Glutamatergic neuron (in vitro differentiated cells): ENCODE results near the gene CD19. TPM values are rescaled to one million over a fixed set of nuclear protein-coding genes. Genes with fewer than 3 reads are reported as not detected.
"Not testable (repeated sequence)": the region's sequence is repeated elsewhere in the genome, so short reads cannot be mapped to it uniquely, and the experiment has no call there.

Experiments used
- DNase-seq: peaks from one replicate; pipeline ENCODE4 v3.0.0; 2022
- H3K27ac Mint-ChIP-seq: one replicate; pipeline ENCODE4 v1.8.0; 2020; ENCODE audit warnings: mild to moderate bottlenecking, mixed read lengths, inconsistent platforms; ENCODE audit not compliant: unreplicated experiment
- H3K27me3 Mint-ChIP-seq: one replicate; pipeline ENCODE4 v1.8.0; 2020; ENCODE audit warnings: mild to moderate bottlenecking, moderate library complexity, mixed read lengths, inconsistent platforms; ENCODE audit not compliant: unreplicated experiment
- H3K36me3 Mint-ChIP-seq: one replicate; pipeline ENCODE4 v1.8.0; 2020; ENCODE audit warnings: mild to moderate bottlenecking, mixed read lengths, inconsistent platforms; ENCODE audit not compliant: unreplicated experiment
- H3K4me1 Mint-ChIP-seq: one replicate; pipeline ENCODE4 v1.8.0; 2020; ENCODE audit warnings: mild to moderate bottlenecking, low read depth, mixed read lengths, inconsistent platforms; ENCODE audit not compliant: unreplicated experiment
- H3K4me3 Mint-ChIP-seq: one replicate; pipeline ENCODE4 v1.8.0; 2020; ENCODE audit warnings: mild to moderate bottlenecking, mixed read lengths, inconsistent platforms; ENCODE audit not compliant: unreplicated experiment
- H3K9me3 Mint-ChIP-seq: one replicate; pipeline ENCODE4 v1.8.0; 2020; ENCODE audit warnings: mild to moderate bottlenecking, moderate library complexity, mixed read lengths, inconsistent platforms; ENCODE audit not compliant: unreplicated experiment
- long read RNA-seq: library from polyadenylated mRNA; unstranded; transcript quantifications from one replicate; pipeline ENCODE4 v2.0.0, GENCODE V29; 2020; ENCODE audit not compliant: unreplicated experiment
- total RNA-seq: library from RNA; stranded (reverse); fragmentation: NEBNext Ultra II Directional; extraction: Animal tissue kit (Norgen Biotek cat#: 25700); gene quantifications from one replicate; pipeline ENCODE4 v1.2.1, GENCODE V29; 2021; ENCODE audit not compliant: unreplicated experiment
- TF ChIP-seq, protein P1 (sequence below): fragments of 200-600 bp; sonication (generic); IDR thresholded peaks from one replicate; pipeline ENCODE4 v1.5.0; 2021; ENCODE audit not compliant: partially characterized antibody, unreplicated experiment

Gene CD19
- 0.27 TPM for total RNA-seq
- long read RNA-seq: 0 reads

DNA sequence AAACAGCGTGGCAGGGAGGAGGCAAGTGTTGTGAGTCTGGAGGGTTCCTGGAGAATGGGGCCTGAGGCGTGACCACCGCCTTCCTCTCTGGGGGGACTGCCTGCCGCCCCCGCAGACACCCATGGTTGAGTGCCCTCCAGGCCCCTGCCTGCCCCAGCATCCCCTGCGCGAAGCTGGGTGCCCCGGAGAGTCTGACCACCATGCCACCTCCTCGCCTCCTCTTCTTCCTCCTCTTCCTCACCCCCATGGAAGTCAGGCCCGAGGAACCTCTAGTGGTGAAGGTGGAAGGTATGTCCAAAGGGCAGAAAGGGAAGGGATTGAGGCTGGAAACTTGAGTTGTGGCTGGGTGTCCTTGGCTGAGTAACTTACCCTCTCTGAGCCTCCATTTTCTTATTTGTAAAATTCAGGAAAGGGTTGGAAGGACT is at the start of gene CD19:
Gene CD19, plus strand, starts transcription at position 171 of the 425 bp plus-strand sequence. Its CDS starts 30 bp downstream, at position 201.
- no peaks in the 10 kb centered on the region for H3K36me3 Mint-ChIP-seq
- H3K4me3 Mint-ChIP-seq: peak within 1 kb of the TSS; percentile 39
- peaks cover 3% of the 10 kb centered on the region for H3K9me3 Mint-ChIP-seq
- no peak for DNase-seq
- TF ChIP-seq, protein P1, sequence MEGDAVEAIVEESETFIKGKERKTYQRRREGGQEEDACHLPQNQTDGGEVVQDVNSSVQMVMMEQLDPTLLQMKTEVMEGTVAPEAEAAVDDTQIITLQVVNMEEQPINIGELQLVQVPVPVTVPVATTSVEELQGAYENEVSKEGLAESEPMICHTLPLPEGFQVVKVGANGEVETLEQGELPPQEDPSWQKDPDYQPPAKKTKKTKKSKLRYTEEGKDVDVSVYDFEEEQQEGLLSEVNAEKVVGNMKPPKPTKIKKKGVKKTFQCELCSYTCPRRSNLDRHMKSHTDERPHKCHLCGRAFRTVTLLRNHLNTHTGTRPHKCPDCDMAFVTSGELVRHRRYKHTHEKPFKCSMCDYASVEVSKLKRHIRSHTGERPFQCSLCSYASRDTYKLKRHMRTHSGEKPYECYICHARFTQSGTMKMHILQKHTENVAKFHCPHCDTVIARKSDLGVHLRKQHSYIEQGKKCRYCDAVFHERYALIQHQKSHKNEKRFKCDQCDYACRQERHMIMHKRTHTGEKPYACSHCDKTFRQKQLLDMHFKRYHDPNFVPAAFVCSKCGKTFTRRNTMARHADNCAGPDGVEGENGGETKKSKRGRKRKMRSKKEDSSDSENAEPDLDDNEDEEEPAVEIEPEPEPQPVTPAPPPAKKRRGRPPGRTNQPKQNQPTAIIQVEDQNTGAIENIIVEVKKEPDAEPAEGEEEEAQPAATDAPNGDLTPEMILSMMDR: no peak
- H3K4me1 Mint-ChIP-seq: peaks cover 9% of the 10 kb centered on the region
- peak within 1 kb of the TSS; percentile 38 for H3K27ac Mint-ChIP-seq
- peaks cover 5% of the 10 kb centered on the region for H3K27me3 Mint-ChIP-seq

DNA sequence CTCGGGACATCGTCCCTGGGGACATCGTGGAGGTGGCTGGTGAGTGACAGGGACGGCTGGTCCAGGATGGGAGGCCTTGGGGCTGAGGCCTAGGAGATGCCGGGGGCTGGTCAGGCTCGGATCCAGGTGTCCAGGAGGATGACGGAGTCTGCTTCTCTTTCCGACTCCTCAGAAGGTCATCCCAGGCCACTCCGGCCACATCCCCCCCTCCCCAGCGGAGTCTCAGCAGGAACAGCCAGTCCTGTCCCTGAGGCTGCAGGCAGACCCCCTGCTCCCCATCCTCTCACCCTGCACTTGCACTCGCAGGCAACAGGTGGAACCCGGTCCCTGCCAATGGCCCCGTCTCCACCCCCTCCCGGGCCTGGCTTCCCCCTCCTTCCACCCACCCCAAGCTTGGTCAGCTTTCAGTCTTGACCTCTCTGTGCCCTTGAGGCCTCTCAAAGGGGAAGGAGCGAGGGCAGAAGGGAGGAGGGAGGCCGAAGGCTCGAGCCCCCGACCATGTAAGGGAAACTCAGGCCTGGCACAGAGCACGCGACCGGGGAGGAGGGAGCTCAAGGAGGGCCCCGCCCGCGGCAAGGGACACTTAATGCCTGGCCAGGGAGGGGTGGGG is 49.1 kb upstream of the CD19 start:
- H3K27ac Mint-ChIP-seq: no peak overlapping the region
- TF ChIP-seq, protein P1: no peak
- no peak for DNase-seq
- H3K36me3 Mint-ChIP-seq: no peaks in the 10 kb centered on the region
- H3K9me3 Mint-ChIP-seq: peaks cover 7% of the 10 kb centered on the region
- peaks cover 9% of the 10 kb centered on the region for H3K4me1 Mint-ChIP-seq
- no peak overlapping the region for H3K4me3 Mint-ChIP-seq
- H3K27me3 Mint-ChIP-seq: peaks cover 10% of the 10 kb centered on the region

DNA sequence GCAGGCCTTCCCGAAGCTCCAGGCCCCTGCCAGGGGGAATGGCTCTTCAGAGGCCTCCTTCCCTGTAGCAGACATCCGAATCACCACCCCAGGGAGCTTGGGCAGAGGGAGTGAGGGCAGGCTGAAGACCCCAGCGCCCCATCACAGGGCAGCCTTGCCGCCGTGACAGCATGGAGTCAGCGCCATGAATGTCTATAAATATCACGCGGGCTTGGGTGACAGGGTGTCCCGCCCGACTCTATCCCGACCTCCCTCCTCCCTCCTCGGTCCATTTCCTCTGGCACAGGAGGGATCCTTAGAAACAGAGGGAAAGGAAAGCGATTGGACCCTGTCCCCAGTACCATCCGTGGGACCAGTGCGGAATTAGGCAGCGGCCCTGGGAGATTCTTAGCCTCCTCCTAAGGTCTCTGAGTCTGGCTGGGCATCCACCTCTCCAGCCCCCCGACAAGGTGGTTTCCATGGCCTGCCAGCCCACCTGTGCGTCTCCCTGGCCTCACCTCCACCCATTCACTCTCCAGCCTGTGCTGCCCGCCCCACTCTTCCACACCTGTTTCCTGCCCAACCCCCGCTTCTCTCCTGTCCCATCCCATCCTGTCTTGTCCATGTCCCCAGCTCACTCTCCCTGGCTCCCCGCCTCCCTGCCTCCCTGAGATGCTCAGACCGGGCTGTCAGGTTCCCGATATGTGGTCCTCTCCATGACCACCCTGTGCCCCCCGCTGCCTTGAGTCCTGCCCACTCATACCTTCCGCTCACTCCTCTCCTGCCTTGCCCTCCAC is 48.4 kb upstream of the CD19 start:
- TF ChIP-seq, protein P1: no peak
- Mint-ChIP-seq H3K9me3 (peaks cover 7% of the 10 kb centered on the region), H3K27me3 (peaks cover 10% of the 10 kb centered on the region), H3K4me3 (no peak overlapping the region), H3K27ac (no peak overlapping the region), H3K36me3 (no peaks in the 10 kb centered on the region), H3K4me1 (peaks cover 9% of the 10 kb centered on the region)
- DNase-seq: no peak

DNA sequence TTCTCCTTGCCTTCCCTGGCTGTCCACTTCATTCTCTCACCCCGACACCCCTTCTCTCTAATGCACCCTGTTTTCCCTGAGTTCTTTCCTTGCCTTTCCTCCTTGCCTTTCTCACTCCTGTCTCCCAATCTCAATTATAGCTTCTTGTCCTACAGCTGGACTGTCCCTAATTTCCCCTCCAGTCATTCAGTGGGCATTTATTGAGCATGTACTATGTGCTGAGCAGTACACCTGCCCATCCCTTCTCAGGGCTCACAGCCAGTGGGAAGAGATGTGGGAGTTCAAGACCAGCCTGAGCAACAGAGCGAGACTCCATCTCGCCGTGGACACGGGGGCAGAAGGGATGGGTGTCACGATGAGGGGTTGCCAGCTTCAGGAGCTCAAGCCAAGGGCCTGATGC is 47.7 kb upstream of the CD19 start:
- peaks cover 9% of the 10 kb centered on the region for H3K4me1 Mint-ChIP-seq
- no peak for DNase-seq
- TF ChIP-seq, protein P1: no peak
- H3K9me3 Mint-ChIP-seq: peaks cover 7% of the 10 kb centered on the region
- no peak overlapping the region for H3K27ac Mint-ChIP-seq
- H3K27me3 Mint-ChIP-seq: peaks cover 8% of the 10 kb centered on the region
- no peaks in the 10 kb centered on the region for H3K36me3 Mint-ChIP-seq
- H3K4me3 Mint-ChIP-seq: no peak overlapping the region

DNA sequence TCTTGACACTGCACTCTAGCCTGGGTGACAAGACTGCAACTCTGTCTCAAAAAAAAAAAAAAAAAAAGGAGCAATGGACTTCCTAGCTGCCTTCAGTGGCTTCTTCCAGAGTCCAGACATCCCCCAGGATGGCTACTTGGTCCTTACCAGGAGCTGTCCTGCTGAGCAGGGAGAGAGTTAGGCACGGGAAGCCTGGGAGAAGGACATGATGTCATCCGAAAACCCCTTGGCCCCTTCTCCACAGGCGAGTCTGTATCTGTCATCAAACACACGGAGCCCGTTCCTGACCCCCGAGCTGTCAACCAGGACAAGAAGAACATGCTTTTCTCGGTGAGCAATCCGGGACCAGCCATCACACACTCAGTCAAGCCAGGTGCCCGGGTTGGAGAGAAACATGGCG is 44.8 kb upstream of the CD19 start:
- no peak overlapping the region for H3K4me3 Mint-ChIP-seq
- peaks cover 2% of the 10 kb centered on the region for H3K9me3 Mint-ChIP-seq
- H3K27ac Mint-ChIP-seq: no peak overlapping the region
- no peak for DNase-seq
- peaks cover 2% of the 10 kb centered on the region for H3K4me1 Mint-ChIP-seq
- TF ChIP-seq, protein P1: no peak
- H3K27me3 Mint-ChIP-seq: peaks cover 2% of the 10 kb centered on the region
- H3K36me3 Mint-ChIP-seq: no peaks in the 10 kb centered on the region

DNA sequence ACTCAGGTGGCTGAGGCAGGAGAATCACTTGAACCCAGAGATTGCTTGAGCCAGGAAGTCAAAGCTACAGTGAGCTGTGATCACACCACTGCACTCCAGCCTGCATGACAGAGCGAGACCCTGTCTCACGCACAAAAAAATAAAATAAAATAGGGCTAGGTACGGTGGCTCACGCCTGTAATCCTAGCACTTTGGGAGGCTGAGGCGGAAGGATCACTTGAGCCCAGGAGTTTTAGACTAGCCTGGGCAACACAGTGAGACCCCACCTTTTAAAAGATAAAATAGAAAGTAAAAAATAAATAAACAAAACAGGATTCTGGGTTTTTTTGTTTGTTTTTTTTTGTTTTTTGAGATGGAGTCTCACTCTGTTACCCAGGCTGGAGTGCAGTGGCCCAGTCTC is 41.4 kb upstream of the CD19 start:
- H3K9me3 Mint-ChIP-seq, H3K36me3 Mint-ChIP-seq, H3K4me3 Mint-ChIP-seq, H3K27ac Mint-ChIP-seq, H3K4me1 Mint-ChIP-seq, H3K27me3 Mint-ChIP-seq, DNase-seq: not testable (repeated sequence)
